Adrenal gland (tissue), 5 donors: ENCODE measurements around the gene CCDC38.

Experiments used
- CTCF ChIP-seq, 6 experiments: fragments of 450-650 bp in 4 of 6; fragments of 200-600 bp in 2 of 6; sonication (generic) in 1 of 6; IDR thresholded peaks; 1 replicate in 5 of 6; 2 replicates in 1 of 6; pipeline versions ENCODE4 v1.5.1 to v1.8.0; 2016 to 2021; ENCODE audit warnings: antibody characterized with exemption in 6 of 6, mild to moderate bottlenecking in 2 of 6, moderate library complexity in 1 of 6
- POLR2A ChIP-seq, 2 donors: fragments of 450-650 bp; IDR thresholded peaks; one replicate each; pipeline ENCODE4 v1.6.1; 2017; ENCODE audit warnings: antibody characterized with exemption in 2 of 2, mild to moderate bottlenecking in 2 of 2, moderate library complexity in 1 of 2
- donor health status: DM: no; HTN: no; CAD: no.

- TF ChIP-seq CTCF (IDR thresholded peaks at IDR 0.05) (no peak), POLR2A (IDR thresholded peaks at IDR 0.05) (no peak)
These were observed 36.4 kb upstream of the CCDC38 start for GRCh38 chr12:95978774-95979173.
